Muscle layer of colon (tissue), 2 donors: Measurements from ENCODE around the gene LAIR1.
"Not testable (repeated sequence)": the region's sequence is repeated elsewhere in the genome, so short reads cannot be mapped to it uniquely, and the experiment has no call there.

Source experiments
- H3K27ac ChIP-seq: one replicate; pipeline ENCODE4 v1.7.0; 2013; ENCODE audit warnings: low read depth, mild to moderate bottlenecking, low read length, moderate library complexity
- H3K27me3 ChIP-seq, 2 donors: one replicate each; pipeline ENCODE4 v1.7.0; 2013; ENCODE audit warnings: low read length in 2 of 2, mild to moderate bottlenecking in 2 of 2; ENCODE audit not compliant: insufficient read depth in 2 of 2, control insufficient read depth in 1 of 2
- H3K36me3 ChIP-seq: one replicate; pipeline ENCODE4 v1.7.0; 2013; ENCODE audit warnings: mild to moderate bottlenecking, low read length; ENCODE audit not compliant: insufficient read depth
- H3K4me1 ChIP-seq: one replicate; pipeline ENCODE4 v1.7.0; 2013; ENCODE audit warnings: mild to moderate bottlenecking, low read length; ENCODE audit not compliant: insufficient read depth
- H3K4me3 ChIP-seq, 2 donors: one replicate each; pipeline ENCODE4 v1.7.0; 2013; ENCODE audit warnings: low read length in 2 of 2, low read depth in 1 of 2, mild to moderate bottlenecking in 1 of 2, moderate library complexity in 1 of 2
- H3K9ac ChIP-seq: one replicate; pipeline ENCODE4 v1.7.0; 2013; ENCODE audit warnings: low read length
- H3K9me3 ChIP-seq: one replicate; pipeline ENCODE4 v1.7.0; 2013; ENCODE audit warnings: mild to moderate bottlenecking, low read length
- donor health status: abdominal sarcoma.
- donor health status: Adenocarcinoma of cecum.

The LAIR1 gene

GRCh38 chr19:54337858-54338230, 26.9 kb downstream of the LAIR1 start:
- Histone ChIP-seq H3K4me3 (no peak overlapping the region), H3K9ac (no peak overlapping the region), H3K27me3 (no peaks in the 10 kb centered on the region), H3K36me3 (no peaks in the 10 kb centered on the region), H3K4me1 (no peaks in the 10 kb centered on the region), H3K27ac (no peak overlapping the region), H3K9me3 (no peaks in the 10 kb centered on the region)

- no peak overlapping the region for H3K27ac ChIP-seq
- H3K4me1 ChIP-seq = no peaks in the 10 kb centered on the region
- H3K9ac ChIP-seq = no peak overlapping the region
- H3K4me3 ChIP-seq = no peak overlapping the region
- H3K9me3 ChIP-seq = no peaks in the 10 kb centered on the region
- H3K27me3 ChIP-seq = no peaks in the 10 kb centered on the region
- no peaks in the 10 kb centered on the region for H3K36me3 ChIP-seq
These were observed 27.6 kb downstream of the LAIR1 start for GRCh38 chr19:54336893-54337857.

GRCh38 chr19:54335979-54336892, 28.5 kb downstream of the LAIR1 start:
- Histone ChIP-seq H3K9ac (no peak overlapping the region), H3K27ac (no peak overlapping the region), H3K27me3 (no peaks in the 10 kb centered on the region), H3K9me3 (no peaks in the 10 kb centered on the region), H3K4me3 (no peak overlapping the region), H3K4me1 (no peaks in the 10 kb centered on the region), H3K36me3 (no peaks in the 10 kb centered on the region)

GRCh38 chr19:54335164-54335563, 29.6 kb downstream of the LAIR1 start:
- H3K4me1 ChIP-seq = no peaks in the 10 kb centered on the region
- H3K36me3 ChIP-seq = no peaks in the 10 kb centered on the region
- H3K4me3 ChIP-seq = no peak overlapping the region
- H3K9ac ChIP-seq = no peak overlapping the region
- H3K27me3 ChIP-seq = no peaks in the 10 kb centered on the region
- no peaks in the 10 kb centered on the region for H3K9me3 ChIP-seq
- H3K27ac ChIP-seq = no peak overlapping the region

- Histone ChIP-seq H3K36me3 (no peaks in the 10 kb centered on the region), H3K9ac (no peak overlapping the region), H3K4me3 (no peak overlapping the region), H3K27ac (no peak overlapping the region), H3K9me3 (no peaks in the 10 kb centered on the region), H3K27me3 (no peaks in the 10 kb centered on the region), H3K4me1 (no peaks in the 10 kb centered on the region)
These were observed 31.0 kb downstream of the LAIR1 start for GRCh38 chr19:54333586-54334298.

- Histone ChIP-seq H3K4me3 (no peak overlapping the region), H3K4me1 (no peaks in the 10 kb centered on the region), H3K9me3 (no peaks in the 10 kb centered on the region), H3K27ac (no peak overlapping the region), H3K36me3 (no peaks in the 10 kb centered on the region), H3K9ac (no peak overlapping the region), H3K27me3 (no peaks in the 10 kb centered on the region)
These were observed 32.6 kb downstream of the LAIR1 start for GRCh38 chr19:54332149-54332548.

- no peaks in the 10 kb centered on the region for H3K27me3 ChIP-seq
- H3K9me3 ChIP-seq = no peaks in the 10 kb centered on the region
- H3K4me1 ChIP-seq = no peaks in the 10 kb centered on the region
- no peak overlapping the region for H3K9ac ChIP-seq
- H3K4me3 ChIP-seq = no peak overlapping the region
- no peaks in the 10 kb centered on the region for H3K36me3 ChIP-seq
- H3K27ac ChIP-seq = no peak overlapping the region
These were observed 33.1 kb downstream of the LAIR1 start for GRCh38 chr19:54331626-54332025.

GRCh38 chr19:54329476-54330165, 35.1 kb downstream of the LAIR1 start:
- H3K4me3 ChIP-seq = no peak overlapping the region
- no peaks in the 10 kb centered on the region for H3K4me1 ChIP-seq
- no peaks in the 10 kb centered on the region for H3K36me3 ChIP-seq
- H3K9ac ChIP-seq = no peak overlapping the region
- H3K27ac ChIP-seq = no peak overlapping the region
- no peaks in the 10 kb centered on the region for H3K9me3 ChIP-seq
- H3K27me3 ChIP-seq = no peaks in the 10 kb centered on the region

- not testable (repeated sequence) for H3K9me3 ChIP-seq, H3K4me1 ChIP-seq, H3K27me3 ChIP-seq, H3K9ac ChIP-seq, H3K27ac ChIP-seq, H3K36me3 ChIP-seq, H3K4me3 ChIP-seq
These were observed 36.0 kb downstream of the LAIR1 start for GRCh38 chr19:54328781-54329180.

GRCh38 chr19:54325631-54326030, 39.1 kb downstream of the LAIR1 start:
- no peak overlapping the region for H3K27ac ChIP-seq
- H3K27me3 ChIP-seq = no peaks in the 10 kb centered on the region
- no peaks in the 10 kb centered on the region for H3K4me1 ChIP-seq
- no peak overlapping the region for H3K4me3 ChIP-seq
- H3K9me3 ChIP-seq = no peaks in the 10 kb centered on the region
- no peaks in the 10 kb centered on the region for H3K36me3 ChIP-seq
- no peak overlapping the region for H3K9ac ChIP-seq
